KOPT-K1 (cell line): ENCODE data around the gene CCDC85B.
A peak's percentile ranks its signal among the peaks of the same experiment; 100 is the strongest.

Experiments
- H3K27ac ChIP-seq: fragments of 200-600 bp; sonication (generic); 2 replicates; pipeline ENCODE4 v1.5.1; 2016; ENCODE audit warnings: antibody characterized with exemption, mild to moderate bottlenecking, low read depth, low read length; ENCODE audit not compliant: poor library complexity, severe bottlenecking
- H3K36me3 ChIP-seq: fragments of 200-600 bp; sonication (generic); 2 replicates; pipeline ENCODE4 v1.5.1; 2017; ENCODE audit warnings: antibody characterized with exemption, mild to moderate bottlenecking, low read length, moderate library complexity; ENCODE audit not compliant: insufficient read depth
- H3K9me3 ChIP-seq: fragments of 200-600 bp; sonication (generic); 2 replicates; pipeline ENCODE4 v1.5.1; 2017; ENCODE audit warnings: antibody characterized with exemption, low read length, mild to moderate bottlenecking; ENCODE audit not compliant: insufficient read depth, poor library complexity, severe bottlenecking

CCDC85B gene

DNA sequence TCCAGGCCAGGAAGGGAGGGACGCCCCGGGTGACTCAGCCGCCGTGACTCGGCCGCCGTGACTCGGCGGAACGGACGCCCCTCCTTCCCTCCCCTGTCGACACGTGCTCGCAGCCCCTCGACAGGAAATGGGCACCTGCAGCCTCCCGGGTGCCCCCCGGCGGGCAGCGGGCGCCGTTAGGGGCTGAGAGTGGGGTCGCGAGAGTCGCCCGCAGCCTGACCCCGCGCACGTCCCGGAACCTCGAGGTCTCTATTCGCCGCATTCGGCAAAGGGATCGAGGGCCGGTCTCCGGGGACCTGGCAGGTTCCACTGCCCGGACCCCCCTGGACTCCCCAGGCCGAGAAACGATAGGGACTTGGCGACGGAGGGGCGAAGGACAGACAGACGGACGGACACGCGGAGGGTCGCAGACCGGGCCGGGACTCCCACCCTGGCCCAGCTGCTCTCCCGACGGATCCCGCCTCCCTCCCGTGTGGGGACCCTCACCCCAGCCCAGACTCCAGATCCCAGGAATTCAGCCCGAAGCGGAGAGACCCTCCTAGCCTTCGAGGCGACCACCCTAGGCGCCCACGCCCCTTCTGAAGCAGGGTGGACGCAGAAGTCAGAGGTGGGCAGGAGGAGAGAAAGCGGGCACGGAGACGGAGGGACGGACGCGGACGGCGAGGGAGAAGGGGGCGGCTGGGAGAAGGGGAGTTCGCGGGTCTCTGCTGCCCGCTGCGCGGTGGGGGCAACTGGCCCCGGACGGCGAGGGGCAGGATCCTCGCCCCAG is 9.1 kb downstream of the CCDC85B start:
- Histone ChIP-seq H3K27ac (no peak overlapping the region), H3K36me3 (no peaks in the 10 kb centered on the region), H3K9me3 (no peaks in the 10 kb centered on the region)

DNA sequence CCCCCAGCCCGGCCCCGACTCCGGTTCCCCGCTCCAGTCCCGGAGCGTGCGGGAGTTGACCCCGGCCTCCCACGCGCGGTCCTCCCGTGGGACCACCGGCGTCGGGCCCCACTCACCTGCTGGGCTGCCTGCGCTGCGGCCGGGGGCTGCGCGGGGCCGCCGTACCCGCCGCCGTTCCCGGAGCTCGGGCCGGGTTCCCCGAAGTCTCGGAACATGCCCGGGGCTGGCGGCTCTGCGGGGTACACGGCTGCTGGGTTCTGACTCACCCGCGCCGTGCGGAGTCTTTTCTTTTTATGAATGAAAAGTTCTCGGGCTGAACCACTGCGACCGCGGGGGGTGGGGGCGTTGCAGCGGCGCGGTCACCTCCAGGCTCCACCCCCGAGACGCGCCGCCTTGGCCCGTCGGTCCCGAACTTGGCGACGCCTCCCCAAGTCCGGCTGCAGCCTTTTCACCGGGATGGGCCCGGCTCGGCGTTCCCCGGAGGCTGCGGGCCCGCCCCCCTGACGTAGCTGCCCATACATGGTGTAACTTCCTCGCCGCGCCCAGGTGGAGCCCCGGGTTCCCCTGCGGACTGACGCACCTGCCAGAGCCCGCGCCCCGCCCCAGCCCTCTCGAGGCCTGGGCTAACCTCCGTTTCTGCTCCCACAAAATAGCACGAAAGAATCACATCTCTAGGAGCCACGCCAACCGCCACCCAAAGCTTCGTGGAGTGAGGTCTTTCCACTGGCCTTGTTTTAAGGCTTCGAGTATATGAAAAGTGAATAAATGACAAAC is 9.8 kb downstream of the CCDC85B start, which contains the start of gene FOSL1:
FOSL1 (minus strand) TSS at position 264 of the 774 bp plus-strand sequence; CDS start at position 215, 49 bp downstream.
- Histone ChIP-seq H3K36me3 (no peaks in the 10 kb centered on the region), H3K9me3 (no peaks in the 10 kb centered on the region), H3K27ac (no peak within 1 kb of the TSS)

DNA sequence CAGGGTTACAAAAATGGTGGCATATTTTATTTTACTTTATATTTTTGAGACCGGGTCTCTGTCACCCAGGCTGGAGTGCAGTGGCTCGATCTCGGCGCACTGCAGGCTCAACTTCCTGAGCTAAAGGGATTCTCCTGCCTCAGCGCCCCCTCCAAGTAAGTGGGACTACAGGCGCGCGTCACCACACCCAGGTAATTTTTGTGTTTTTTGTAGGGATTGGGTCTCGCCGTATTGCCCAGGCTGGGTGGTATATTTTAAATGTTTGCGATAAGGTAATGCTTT is 10.4 kb downstream of the CCDC85B start:
- no peak overlapping the region for H3K27ac ChIP-seq
- no peaks in the 10 kb centered on the region for H3K9me3 ChIP-seq
- no peaks in the 10 kb centered on the region for H3K36me3 ChIP-seq

DNA sequence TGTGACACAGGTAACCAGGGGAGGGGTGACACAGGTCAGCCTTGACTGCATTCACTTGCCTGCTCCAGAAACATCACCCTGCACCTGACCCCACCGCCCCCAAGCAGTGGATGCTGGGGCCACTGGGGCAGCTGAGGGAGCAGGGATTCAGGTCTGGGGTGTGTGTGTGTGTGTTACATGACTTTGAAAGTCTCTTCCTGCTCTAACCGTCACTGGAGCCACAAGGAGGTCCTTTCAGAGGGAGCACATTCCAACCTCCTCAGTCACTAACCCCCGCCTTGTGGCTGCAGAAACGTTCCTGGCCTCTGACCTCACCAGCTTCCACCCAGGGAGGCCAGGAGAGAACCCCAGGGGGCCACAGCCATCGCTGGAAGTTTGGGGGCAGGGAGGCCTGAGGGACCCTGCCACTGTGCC is 12.6 kb downstream of the CCDC85B start:
- no peaks in the 10 kb centered on the region for H3K36me3 ChIP-seq
- H3K27ac ChIP-seq, result no peak overlapping the region

DNA sequence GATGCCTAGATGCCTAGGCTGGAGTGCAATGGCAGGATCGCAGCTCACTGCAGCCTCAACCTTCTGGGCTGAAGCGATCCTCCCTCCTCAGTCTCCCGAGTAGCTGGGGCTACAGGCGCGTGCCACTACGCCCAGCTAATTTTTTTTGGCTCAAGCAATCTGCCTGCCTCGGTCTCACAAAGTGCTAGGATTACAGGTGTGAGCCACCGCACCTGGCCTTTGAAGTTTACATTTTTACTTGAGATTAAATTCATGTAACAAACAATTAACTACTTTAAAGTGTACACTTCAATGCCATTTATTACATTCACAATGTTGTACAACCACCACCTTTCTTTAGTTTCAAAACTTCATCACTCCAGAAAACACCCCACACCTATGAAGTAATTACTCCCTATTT is 13.2 kb downstream of the CCDC85B start:
- H3K36me3 ChIP-seq, result no peaks in the 10 kb centered on the region
- no peaks in the 10 kb centered on the region for H3K9me3 ChIP-seq
- no peak overlapping the region for H3K27ac ChIP-seq

More for the DNA sequence above, 12.6 kb downstream of the CCDC85B start:
- no peaks in the 10 kb centered on the region for H3K9me3 ChIP-seq

DNA sequence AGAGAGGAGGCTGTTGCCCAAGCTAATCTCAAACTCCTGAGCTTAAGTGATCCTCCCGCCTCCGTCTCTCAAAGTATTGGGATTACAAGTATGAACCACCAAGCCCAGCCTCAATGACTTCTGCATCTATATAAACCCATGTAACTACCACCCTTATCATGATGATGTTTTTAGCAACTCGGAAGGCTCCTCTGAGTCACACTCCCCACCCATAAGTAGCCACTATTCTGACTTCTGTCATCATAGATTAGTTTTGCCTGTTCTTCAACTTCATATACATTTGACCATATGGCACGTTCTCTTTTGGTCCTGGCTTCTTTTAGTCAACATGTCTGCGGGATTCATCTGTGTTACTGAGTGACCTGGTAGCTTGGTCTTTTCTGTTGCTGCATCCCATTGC is 16.1 kb downstream of the CCDC85B start:
- H3K36me3 ChIP-seq, result no peaks in the 10 kb centered on the region
- H3K9me3 ChIP-seq, result no peaks in the 10 kb centered on the region
- no peak overlapping the region for H3K27ac ChIP-seq

DNA sequence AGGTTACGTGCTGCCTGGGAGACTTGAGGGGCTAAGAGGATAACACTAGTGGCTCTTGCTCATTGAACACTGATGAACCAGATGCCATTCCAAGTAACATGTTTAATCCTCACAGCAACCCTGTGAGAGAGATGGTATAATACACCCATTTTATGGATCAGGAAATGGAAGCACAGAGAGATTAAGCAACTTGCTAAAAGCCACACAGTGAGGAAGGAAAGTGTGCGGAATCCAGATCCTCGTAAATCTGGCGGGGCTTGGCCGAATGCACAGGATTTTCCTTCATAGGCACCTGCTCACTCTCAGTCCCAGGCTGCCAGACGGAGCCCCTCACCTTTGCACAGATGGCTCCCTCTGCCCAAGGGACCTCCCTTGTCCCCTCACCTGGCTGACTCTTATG is 17.4 kb downstream of the CCDC85B start:
- Histone ChIP-seq H3K36me3 (no peaks in the 10 kb centered on the region), H3K27ac (no peak overlapping the region), H3K9me3 (no peaks in the 10 kb centered on the region)

DNA sequence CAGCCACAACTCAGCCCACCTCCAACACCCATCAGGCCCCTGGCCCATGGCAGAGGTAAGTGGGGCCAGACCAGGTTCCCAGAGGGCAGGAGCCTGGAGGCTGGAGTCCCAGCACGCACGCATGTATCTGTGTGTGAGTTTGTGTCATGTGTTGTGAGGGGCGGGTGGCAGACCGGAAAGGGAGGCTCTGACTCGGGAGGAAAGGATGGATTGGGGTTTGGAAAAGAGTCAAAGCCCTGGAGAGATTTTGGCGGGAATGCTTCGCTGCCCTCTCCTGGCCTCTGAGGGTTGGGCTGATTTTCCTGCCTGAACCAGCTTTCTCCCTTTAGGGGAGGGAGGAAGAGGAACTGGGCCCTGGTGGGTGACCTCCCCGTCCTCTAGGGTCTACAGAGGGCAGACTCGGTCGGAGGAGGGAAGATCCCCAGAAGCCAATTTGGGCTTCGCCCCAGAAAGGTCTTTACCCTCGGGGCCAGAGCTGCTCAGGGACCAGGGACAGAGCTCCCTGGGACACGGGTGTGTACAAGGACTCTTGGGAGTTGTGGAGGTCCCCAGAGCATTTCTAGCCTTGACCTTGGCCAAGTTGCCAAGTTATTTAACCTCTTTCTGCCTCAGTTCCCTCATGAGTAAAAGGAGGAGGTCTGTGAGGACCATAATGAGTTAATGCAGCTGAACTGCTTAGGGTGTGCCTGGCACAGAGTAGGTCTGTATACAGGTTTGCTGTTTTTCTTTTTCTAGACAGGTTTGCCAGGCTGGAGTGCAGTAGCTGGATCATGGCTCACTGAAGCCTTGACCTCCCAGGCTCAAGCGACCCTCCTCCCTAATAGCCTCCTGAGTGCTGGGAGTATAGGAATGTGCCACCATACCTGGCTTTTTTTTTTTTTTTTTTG is 21.5 kb downstream of the CCDC85B start:
- H3K27ac ChIP-seq, result no peak overlapping the region
- no peaks in the 10 kb centered on the region for H3K36me3 ChIP-seq

DNA sequence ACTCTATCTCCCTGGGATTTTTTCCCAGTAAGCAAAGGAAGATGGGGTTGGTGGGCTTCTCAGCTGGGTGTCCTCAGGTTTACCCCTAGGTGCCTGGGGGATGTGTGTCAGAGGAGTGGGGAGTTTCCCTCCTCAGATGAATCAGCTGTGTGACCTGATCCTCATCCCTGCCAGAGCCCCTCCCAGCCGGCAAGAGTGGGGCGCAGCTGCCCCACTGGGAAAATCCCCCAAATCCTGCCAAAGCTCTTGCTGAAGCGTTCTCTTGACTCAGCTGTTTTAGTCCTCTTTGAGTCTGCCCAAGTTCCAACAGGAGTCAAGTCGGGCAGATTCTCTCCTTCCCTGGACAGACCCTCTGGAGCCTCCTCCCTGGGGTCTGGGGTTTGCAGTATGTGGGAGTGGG is 22.4 kb downstream of the CCDC85B start:
- Histone ChIP-seq H3K9me3 (no peaks in the 10 kb centered on the region), H3K27ac (no peak overlapping the region), H3K36me3 (no peaks in the 10 kb centered on the region)

More for the DNA sequence above, 21.5 kb downstream of the CCDC85B start:
- no peaks in the 10 kb centered on the region for H3K9me3 ChIP-seq

DNA sequence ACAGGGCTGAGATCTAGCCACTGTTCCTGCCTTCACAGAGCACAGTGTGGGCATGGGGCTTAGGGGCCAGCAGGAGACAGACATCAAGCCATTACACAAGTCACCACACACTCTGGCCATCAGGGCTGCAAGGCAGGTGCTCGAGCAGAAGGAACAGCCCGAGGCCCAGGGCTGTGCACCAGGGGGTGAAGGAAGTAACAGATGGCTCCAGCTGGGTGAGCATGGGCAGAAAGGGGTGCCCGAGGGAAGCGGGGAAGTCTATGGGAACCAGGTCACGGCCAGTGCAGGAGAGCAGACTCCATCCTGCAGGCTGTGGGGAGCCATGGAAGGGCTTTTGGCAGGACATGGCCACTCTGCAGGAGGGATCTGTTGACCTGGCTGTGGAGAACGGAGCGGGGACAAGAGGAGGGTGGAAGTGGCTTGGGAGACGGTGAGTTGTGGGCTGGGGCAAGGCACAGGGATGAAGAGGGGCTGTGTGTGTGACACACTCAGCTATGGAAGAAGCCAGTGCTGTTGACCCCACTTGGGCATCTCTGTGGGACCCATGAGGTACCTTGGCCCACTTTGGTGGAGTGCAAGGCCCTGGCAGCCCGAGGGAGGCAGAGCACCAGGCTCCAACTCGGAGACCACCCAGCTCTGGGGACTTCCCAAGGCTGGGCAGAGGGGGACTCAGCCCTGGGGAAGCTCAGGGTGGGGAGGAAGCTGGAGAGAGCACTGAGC is 24.8 kb downstream of the CCDC85B start:
- H3K27ac ChIP-seq, result no peak overlapping the region
- H3K9me3 ChIP-seq, result no peaks in the 10 kb centered on the region
- H3K36me3 ChIP-seq, result no peaks in the 10 kb centered on the region

DNA sequence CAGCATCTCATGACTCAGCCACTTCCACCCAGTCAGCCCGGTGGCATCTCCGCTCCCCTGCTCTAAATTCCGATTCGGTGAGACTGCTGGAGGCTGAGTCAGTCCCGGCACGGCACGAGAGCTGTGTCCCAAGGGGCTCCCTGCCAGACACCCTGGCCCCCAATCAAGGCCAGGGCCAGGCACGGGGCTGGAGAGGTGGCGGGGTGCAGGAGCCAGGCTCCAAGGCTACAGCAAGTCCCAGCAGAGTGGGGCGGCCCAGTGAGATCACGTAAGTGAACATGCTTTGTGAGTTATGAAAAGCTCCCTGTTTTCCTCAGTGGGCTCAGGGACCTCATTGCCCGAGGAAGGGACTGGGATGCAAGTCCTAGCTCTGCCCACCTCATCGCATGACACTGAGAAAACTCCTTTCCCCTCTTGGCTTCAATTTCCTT is 25.4 kb downstream of the CCDC85B start:
- Histone ChIP-seq H3K36me3 (peaks cover 4% of the 10 kb centered on the region; the same call in 1 of the 2 replicates), H3K27ac (no peak overlapping the region), H3K9me3 (no peaks in the 10 kb centered on the region)

DNA sequence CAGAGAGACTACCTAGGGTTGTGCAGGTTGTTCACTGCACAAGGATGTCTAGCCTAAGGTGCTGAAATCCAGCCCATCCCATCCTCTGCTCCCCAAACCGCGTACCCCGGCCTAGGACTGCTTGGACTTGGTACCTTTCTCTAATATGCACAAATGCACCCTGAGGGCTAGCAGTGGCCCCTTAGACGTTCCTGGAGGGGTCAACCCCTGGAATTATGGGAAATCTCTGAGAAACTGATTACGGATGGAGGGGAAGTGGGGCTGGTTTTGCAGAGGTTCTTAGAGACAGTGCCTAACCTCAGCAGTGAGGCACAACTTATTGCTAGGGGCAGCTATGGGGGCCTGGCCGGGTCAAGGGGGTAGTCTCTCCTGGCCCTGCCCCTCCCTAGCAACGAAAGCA is 25.9 kb downstream of the CCDC85B start:
- Histone ChIP-seq H3K36me3 (peaks cover 8% of the 10 kb centered on the region; the same call in 1 of the 2 replicates), H3K9me3 (no peaks in the 10 kb centered on the region), H3K27ac (no peak overlapping the region)

DNA sequence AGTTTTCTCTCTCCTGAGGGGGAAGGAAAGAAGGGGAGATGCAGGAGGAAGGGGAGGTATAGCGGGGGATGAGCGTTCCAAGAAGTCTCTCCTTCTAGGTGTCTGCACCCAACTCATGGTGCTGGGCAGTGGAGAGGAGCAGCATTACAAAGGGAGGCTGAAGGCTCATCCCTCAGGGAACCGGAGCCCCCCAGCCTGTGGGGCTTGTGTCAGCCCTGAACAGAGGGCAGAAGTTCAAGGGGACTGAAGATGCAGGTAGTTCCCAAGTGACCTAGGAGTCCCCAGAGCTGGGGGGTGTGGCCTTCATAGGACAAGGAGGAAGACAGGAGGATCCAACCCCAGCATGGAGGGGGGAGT is 26.6 kb downstream of the CCDC85B start:
- no peak overlapping the region for H3K27ac ChIP-seq
- H3K9me3 ChIP-seq, result no peaks in the 10 kb centered on the region
- H3K36me3 ChIP-seq, result peaks cover 15% of the 10 kb centered on the region

DNA sequence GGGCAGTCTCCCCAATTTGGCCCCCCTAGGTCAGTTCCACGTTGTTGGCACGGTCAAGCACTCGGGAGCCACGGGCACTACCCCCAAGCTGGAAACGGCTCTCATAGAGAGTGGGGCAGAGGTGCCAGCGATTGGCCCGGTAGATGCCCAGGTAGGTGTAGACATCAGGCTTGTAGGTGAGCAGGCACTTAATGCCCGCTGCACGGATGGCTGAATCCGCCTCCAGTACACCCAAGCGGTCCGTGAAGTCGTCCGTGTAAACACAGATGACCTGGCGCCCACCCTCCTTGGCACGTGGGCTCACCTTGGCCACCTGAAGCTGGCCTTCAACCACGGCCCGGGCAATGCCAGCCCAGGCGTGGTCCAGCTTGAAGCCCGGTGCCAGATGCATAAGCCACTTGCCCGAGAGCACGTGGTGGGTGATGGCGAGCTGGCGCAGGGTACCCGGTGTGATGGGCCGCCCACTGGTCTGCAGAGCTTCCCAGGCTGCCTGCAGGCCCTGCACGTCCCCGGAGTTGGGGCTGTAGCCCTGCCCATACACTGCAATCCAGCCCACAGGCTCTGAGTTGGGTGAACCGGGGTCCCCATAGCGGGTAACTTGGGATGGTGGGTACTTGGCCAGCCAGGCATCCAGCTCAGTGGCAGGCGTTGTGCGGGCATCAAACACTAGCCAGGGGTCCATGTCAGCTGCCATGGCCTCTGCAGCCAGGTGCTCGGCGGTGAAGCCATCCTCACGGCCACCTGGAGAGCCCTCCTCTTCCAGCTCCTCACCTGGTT is 27.1 kb downstream of the CCDC85B start:
- Histone ChIP-seq H3K27ac (peak overlapping the region; percentile 90), H3K36me3 (peaks cover 20% of the 10 kb centered on the region), H3K9me3 (no peaks in the 10 kb centered on the region)
